ENCODE data around the gene OST4. TPM values are rescaled to one million over a fixed set of nuclear protein-coding genes. Genes with fewer than 3 reads are reported as not detected.

OST4 gene
- total RNA-seq, 1 donor from 2014 or later, result 84.6 TPM

- H3K9ac ChIP-seq, result no peak overlapping the region
- no peaks in the 10 kb centered on the region for H3K36me3 ChIP-seq
- H3K79me2 ChIP-seq (ENCODE audit: low read depth), result no peaks in the 10 kb centered on the region
- Mint-ChIP-seq H3K36me3 (no peaks in the 10 kb centered on the region), H3K4me1 (peaks cover 10% of the 10 kb centered on the region), H3K27me3 (ENCODE audit: insufficient read depth, low read depth) (peaks cover 11% of the 10 kb centered on the region), H3K4me3 (no peak overlapping the region), H3K27ac (no peak overlapping the region), H3K9me3 (no peaks in the 10 kb centered on the region)
- H3K4me2 ChIP-seq, result no peak overlapping the region
- no peaks in the 10 kb centered on the region for H3K4me1 ChIP-seq
- DNase-seq (ENCODE audit: low spot score), result no peak
- H3K4me3 ChIP-seq, result no peak overlapping the region
- H3F3A ChIP-seq (ENCODE audit: low read depth), result no peaks in the 10 kb centered on the region
- no peak for TF ChIP-seq EZH2phosphoT487 (IDR thresholded peaks at IDR 0.05)
- TF ChIP-seq EZH2 (IDR thresholded peaks at IDR 0.05), result no peak
- TF ChIP-seq CTCF (IDR thresholded peaks at IDR 0.05), result no peak
- no peaks in the 10 kb centered on the region for H3K9me3 ChIP-seq (ENCODE audit: low read depth)
- H3K27me3 ChIP-seq, result peaks cover under 1% of the 10 kb centered on the region
- no peaks in the 10 kb centered on the region for H4K20me1 ChIP-seq (ENCODE audit: low read depth)
- no peak overlapping the region for H2AFZ ChIP-seq (replicated peaks)
- no peak overlapping the region for H3K27ac ChIP-seq
Measured at GRCh38 chr2:27092696-27093429, 21.4 kb upstream of the OST4 start.

GRCh38 chr2:27091746-27092695, 20.6 kb upstream of the OST4 start:
- Histone ChIP-seq H3K9me3 (ENCODE audit: low read depth) (no peaks in the 10 kb centered on the region), H3K4me1 (peaks cover 7% of the 10 kb centered on the region), H3K79me2 (ENCODE audit: low read depth) (peaks cover 3% of the 10 kb centered on the region), H3K27ac (no peak overlapping the region), H3K9ac (no peak overlapping the region), H3K4me2 (no peak overlapping the region), H3K36me3 (no peaks in the 10 kb centered on the region), H3K27me3 (peaks cover 5% of the 10 kb centered on the region), H4K20me1 (ENCODE audit: low read depth) (no peaks in the 10 kb centered on the region), H3F3A (ENCODE audit: low read depth) (peaks cover 4% of the 10 kb centered on the region), H3K4me3 (no peak overlapping the region), H2AFZ (replicated peaks) (no peak overlapping the region)
- no peak overlapping the region for H3K4me3 Mint-ChIP-seq
- H3K4me1 Mint-ChIP-seq, result peaks cover 16% of the 10 kb centered on the region
- H3K36me3 Mint-ChIP-seq, result no peaks in the 10 kb centered on the region
- TF ChIP-seq CTCF (IDR thresholded peaks at IDR 0.05), result no peak
- no peak for TF ChIP-seq EZH2phosphoT487 (IDR thresholded peaks at IDR 0.05)
- no peak for TF ChIP-seq EZH2 (IDR thresholded peaks at IDR 0.05)
- no peaks in the 10 kb centered on the region for H3K9me3 Mint-ChIP-seq
- no peak for DNase-seq (ENCODE audit: low spot score)
- H3K27me3 Mint-ChIP-seq (ENCODE audit: insufficient read depth, low read depth), result peaks cover 13% of the 10 kb centered on the region
- no peak overlapping the region for H3K27ac Mint-ChIP-seq

GRCh38 chr2:27089111-27089954, 17.9 kb upstream of the OST4 start:
- H3K36me3 Mint-ChIP-seq, result no peaks in the 10 kb centered on the region
- H3K27ac Mint-ChIP-seq, result no peak overlapping the region

More at GRCh38 chr2:27089111-27089954, 17.9 kb upstream of the OST4 start:
- Histone ChIP-seq H3F3A (ENCODE audit: low read depth) (peaks cover 16% of the 10 kb centered on the region), H3K36me3 (no peaks in the 10 kb centered on the region), H3K4me2 (no peak overlapping the region), H2AFZ (replicated peaks) (no peak overlapping the region), H3K9me3 (ENCODE audit: low read depth) (no peaks in the 10 kb centered on the region), H3K4me3 (no peak overlapping the region), H3K27me3 (peaks cover 19% of the 10 kb centered on the region), H3K9ac (no peak overlapping the region), H4K20me1 (ENCODE audit: low read depth) (no peaks in the 10 kb centered on the region), H3K4me1 (peaks cover 10% of the 10 kb centered on the region), H3K79me2 (ENCODE audit: low read depth) (peaks cover 3% of the 10 kb centered on the region), H3K27ac (no peak overlapping the region)
- peaks cover 14% of the 10 kb centered on the region for H3K4me1 Mint-ChIP-seq
- no peak for DNase-seq (ENCODE audit: low spot score)
- H3K27me3 Mint-ChIP-seq (ENCODE audit: insufficient read depth, low read depth), result peaks cover 6% of the 10 kb centered on the region
- TF ChIP-seq EZH2phosphoT487 (IDR thresholded peaks at IDR 0.05), result no peak
- TF ChIP-seq EZH2 (IDR thresholded peaks at IDR 0.05), result no peak
- TF ChIP-seq CTCF (IDR thresholded peaks at IDR 0.05), result no peak
- H3K9me3 Mint-ChIP-seq, result no peaks in the 10 kb centered on the region
- H3K4me3 Mint-ChIP-seq, result no peak overlapping the region
